Measurements from ENCODE around the gene CLDN1.
A peak's percentile ranks its signal among the peaks of the same experiment; 100 is the strongest.

The CLDN1 gene

DNA sequence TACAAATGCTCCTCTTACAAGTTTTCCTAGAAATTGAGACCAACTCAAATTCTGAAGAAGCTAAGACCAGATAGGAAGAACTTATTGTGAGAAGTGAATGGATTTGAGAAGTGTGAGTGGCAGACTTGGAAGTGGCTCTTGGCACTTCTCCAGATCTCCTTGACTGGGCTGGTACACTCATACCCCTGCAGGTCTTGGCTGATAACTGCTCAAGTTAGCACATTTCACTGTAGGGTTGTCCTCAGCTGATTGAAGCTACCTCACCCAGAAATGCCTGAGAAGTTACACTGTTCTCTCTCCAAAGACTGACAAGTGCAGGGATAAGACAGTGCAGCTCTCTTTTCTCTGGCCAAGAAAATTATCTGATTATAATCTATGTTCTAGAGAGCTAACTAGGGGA lies 16.5 kb upstream of the CLDN1 start:
- ChIA-PET CTCF (interaction anchor here (0.6 to 1.4 kb wide), 5 partner anchors 44 to 1557 kb away, joined by 3 to 4 read pairs (median 4); no protein-coding TSS in a partner anchor), POLR2A (ENCODE audit: low non-redundant PET) (no interaction called here)
- no peak overlapping the region for H3K27ac ChIP-seq

DNA sequence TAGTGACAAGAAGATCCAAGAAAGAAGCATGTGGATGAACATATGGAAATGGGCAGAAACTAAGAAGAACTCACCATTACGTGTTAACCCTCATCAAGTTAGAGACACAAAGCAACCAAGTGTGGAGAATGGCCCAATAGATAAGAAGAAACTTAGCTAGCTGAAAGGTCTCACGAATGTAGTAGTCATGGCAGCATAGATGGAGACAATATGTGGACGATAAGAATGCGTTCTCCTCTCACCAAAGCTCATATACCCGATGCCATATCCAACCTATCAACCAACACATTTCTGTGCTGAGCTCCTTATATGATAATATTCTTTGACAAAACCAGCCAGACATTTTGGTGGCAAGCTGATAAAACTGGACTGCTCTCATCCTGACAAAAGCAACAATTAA lies 15.1 kb upstream of the CLDN1 start:
- H3K27ac ChIP-seq, result no peak overlapping the region
- no peak for DNase-seq (ENCODE audit: low spot score)
- POLR2A ChIA-PET (ENCODE audit: low non-redundant PET), result no interaction called here
- TF ChIP-seq, protein P1, sequence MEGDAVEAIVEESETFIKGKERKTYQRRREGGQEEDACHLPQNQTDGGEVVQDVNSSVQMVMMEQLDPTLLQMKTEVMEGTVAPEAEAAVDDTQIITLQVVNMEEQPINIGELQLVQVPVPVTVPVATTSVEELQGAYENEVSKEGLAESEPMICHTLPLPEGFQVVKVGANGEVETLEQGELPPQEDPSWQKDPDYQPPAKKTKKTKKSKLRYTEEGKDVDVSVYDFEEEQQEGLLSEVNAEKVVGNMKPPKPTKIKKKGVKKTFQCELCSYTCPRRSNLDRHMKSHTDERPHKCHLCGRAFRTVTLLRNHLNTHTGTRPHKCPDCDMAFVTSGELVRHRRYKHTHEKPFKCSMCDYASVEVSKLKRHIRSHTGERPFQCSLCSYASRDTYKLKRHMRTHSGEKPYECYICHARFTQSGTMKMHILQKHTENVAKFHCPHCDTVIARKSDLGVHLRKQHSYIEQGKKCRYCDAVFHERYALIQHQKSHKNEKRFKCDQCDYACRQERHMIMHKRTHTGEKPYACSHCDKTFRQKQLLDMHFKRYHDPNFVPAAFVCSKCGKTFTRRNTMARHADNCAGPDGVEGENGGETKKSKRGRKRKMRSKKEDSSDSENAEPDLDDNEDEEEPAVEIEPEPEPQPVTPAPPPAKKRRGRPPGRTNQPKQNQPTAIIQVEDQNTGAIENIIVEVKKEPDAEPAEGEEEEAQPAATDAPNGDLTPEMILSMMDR (conservative IDR thresholded peaks at IDR 0.05; ENCODE audit: low read depth), result no peak
- CTCF ChIA-PET, result interaction anchor here (0.6 to 1.7 kb wide), 4 partner anchors 15 to 598 kb away, joined by 3 to 10 read pairs (median 5); partner anchors contain the start of gene CLDN1

More for the DNA sequence above, 16.5 kb upstream of the CLDN1 start:
- TF ChIP-seq, protein P1 (conservative IDR thresholded peaks at IDR 0.05; ENCODE audit: low read depth), result no peak
- peak; percentile 41 for DNase-seq (ENCODE audit: low spot score)

DNA sequence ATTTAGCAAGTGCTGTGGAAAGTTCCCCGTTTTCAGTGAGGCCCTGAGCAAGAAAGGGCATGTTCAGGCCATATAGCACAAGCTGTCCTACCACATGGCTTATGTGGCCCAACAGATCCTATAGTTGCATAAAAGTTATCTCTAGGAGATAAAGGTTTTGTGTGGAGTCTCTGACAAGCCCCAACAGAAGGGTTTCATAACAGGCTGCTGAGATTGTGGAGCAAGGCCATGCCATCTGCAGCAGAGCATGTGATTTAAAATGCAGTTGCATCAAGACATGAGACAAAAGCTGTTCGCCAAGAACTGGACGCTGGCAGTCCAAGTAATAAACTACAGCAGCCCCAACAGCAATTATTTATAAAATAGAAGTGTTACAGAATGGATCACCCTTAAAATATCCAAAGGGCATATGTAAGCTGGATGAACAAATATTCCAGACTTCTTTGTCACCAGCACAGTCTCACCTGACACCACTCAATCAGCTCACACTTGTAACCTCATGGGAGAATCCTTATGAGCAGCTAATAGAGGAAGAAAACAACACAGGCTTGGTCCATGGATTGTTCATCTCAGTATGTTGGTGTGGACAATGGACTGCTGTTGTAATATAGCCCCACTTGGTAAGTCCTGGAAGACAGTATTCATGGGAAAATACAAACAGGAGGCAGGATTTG lies 14.4 kb upstream of the CLDN1 start:
- 0 out of 2 replicates have a peak overlapping the region, but pooled peaks have one; percentile 12 for H3K27ac ChIP-seq
- TF ChIP-seq, protein P1 (conservative IDR thresholded peaks at IDR 0.05; ENCODE audit: low read depth), result no peak
- no peak for DNase-seq (ENCODE audit: low spot score)
- ChIA-PET POLR2A (ENCODE audit: low non-redundant PET) (no interaction called here), CTCF (interaction anchor here (0.6 to 1.7 kb wide), 5 partner anchors 14 to 134 kb away, joined by 3 to 10 read pairs (median 3); partner anchors contain the start of gene CLDN1)

DNA sequence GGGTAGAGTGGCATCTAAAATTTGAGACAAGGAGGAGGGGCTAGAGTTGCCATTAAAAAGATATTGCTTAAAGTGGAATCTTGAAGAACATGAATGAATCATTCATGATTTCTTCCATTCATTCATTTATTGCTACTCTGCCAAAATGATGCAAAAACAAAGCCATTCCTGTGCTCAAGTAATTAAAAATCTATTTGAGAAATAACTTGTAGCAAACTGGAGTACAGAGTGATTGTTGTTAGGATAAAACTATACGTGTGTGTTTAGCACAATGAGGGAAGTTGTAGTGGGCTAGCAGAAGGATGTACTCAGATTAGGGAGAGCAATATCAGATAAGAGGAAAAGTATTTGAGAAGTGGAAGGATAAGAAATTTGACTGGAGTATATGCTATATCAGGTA lies 11.7 kb upstream of the CLDN1 start:
- CTCF ChIA-PET, result interaction anchor here (0.6 to 1.2 kb wide), 2 partner anchors 12 to 30 kb away, joined by 3 to 6 read pairs; partner anchors contain the start of gene CLDN1
- POLR2A ChIA-PET (ENCODE audit: low non-redundant PET), result interaction anchor here (0.6 kb wide), 1 partner anchor 36 kb away, joined by 3 read pairs; no protein-coding TSS in a partner anchor
- DNase-seq (ENCODE audit: low spot score), result no peak

DNA sequence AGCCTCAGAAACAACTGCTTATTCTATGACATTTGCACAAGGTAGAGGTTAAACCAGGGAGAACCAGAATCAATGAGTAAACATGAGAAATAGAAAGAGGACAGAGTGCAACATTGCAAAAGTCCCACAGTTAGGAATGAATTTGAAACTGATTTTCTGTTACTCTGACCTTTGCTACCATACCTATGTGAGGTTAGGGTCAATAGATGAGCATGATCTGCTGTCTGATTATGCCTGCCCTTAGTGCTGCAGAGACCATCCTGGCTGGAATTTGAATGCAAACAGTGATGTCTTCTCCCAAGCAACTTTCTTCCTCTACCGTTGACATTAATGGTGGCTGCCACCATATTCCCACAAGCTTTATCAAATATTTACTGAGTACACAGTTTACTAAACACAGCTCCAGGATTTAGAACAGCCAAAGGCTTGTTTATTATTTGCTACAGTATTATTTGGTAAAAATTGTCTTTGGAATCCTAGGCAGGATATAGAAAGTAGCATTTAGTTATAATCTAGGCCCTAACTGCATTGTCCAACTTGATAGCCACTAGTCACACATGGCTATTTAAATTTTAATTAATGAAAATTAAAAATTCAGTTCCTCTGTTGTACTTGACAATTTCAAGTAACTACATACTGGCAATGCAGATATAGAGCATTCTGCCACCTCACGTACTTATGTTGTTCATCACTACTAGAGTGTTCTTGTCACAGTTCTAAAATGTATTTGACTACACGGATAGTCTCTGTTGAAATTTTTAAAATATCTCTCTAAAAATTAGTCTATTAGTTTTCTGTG lies 8.9 kb upstream of the CLDN1 start:
- DNase-seq (ENCODE audit: low spot score), result no peak
- no peak overlapping the region for H3K27ac ChIP-seq
- TF ChIP-seq, protein P1 (conservative IDR thresholded peaks at IDR 0.05; ENCODE audit: low read depth), result no peak
- CTCF ChIA-PET, result interaction anchor here (0.6 kb wide), 1 partner anchor 43 kb away, joined by 3 read pairs; no protein-coding TSS in a partner anchor
- POLR2A ChIA-PET (ENCODE audit: low non-redundant PET), result no interaction called here

More for the DNA sequence above, 11.7 kb upstream of the CLDN1 start:
- no peak overlapping the region for H3K27ac ChIP-seq
- TF ChIP-seq, protein P1 (conservative IDR thresholded peaks at IDR 0.05; ENCODE audit: low read depth), result no peak

DNA sequence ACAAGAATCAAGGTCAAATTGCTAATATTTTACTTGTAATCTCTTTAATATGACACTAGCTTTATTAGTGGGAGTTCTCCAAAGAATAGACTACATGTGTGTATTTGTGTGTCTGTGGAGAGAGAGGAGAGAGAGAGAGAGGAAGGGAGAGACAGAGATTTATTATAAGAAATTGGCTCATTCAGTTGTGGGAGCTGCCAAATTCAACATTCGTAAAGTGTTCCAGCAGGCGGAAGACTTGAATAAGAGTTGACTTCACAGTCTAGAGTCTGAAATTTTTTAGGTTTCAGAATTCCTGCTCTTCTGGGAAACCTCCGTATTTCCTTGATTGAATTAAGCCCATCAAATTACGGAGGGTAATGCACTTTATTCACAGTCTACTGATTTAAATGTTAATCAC lies 4.7 kb upstream of the CLDN1 start:
- no peak for DNase-seq (ENCODE audit: low spot score)
- TF ChIP-seq, protein P1 (conservative IDR thresholded peaks at IDR 0.05; ENCODE audit: low read depth), result no peak; the same call in 1 of the 2 replicates
- H3K27ac ChIP-seq, result no peak overlapping the region
- ChIA-PET POLR2A (ENCODE audit: low non-redundant PET) (no interaction called here), CTCF (interaction anchor here (1.0 kb wide), 1 partner anchor 57 kb away, joined by 3 read pairs; no protein-coding TSS in a partner anchor)
